IPS-18a (cell line): ENCODE results near the gene PACSIN1.

Source experiments
- H3K27ac ChIP-seq: one replicate; pipeline ENCODE4 v1.5.1; 2013; ENCODE audit warnings: low read length
- H3K27me3 ChIP-seq: one replicate; pipeline ENCODE4 v1.6.1; 2013; ENCODE audit warnings: mild to moderate bottlenecking, low read length; ENCODE audit not compliant: control insufficient read depth, insufficient read depth
- H3K36me3 ChIP-seq: one replicate; pipeline ENCODE4 v1.6.1; 2013; ENCODE audit warnings: low read depth, low read length; ENCODE audit not compliant: control insufficient read depth
- H3K4me1 ChIP-seq: one replicate; pipeline ENCODE4 v1.6.1; 2013; ENCODE audit warnings: low read depth, low read length; ENCODE audit not compliant: control insufficient read depth
- H3K4me3 ChIP-seq: one replicate; pipeline ENCODE4 v1.5.1; 2013; ENCODE audit warnings: low read length
- H3K9ac ChIP-seq: one replicate; pipeline ENCODE4 v1.6.1; 2013; ENCODE audit warnings: mild to moderate bottlenecking, low read length, moderate library complexity
- H3K9me3 ChIP-seq: one replicate; pipeline ENCODE4 v1.6.1; 2013; ENCODE audit warnings: low read depth, low read length; ENCODE audit not compliant: control insufficient read depth

Gene PACSIN1

GRCh38 chr6:34526992-34527728 is 61.3 kb downstream of the PACSIN1 start:
- Histone ChIP-seq H3K27ac (no peak overlapping the region), H3K36me3 (no peaks in the 10 kb centered on the region), H3K27me3 (no peaks in the 10 kb centered on the region), H3K9ac (peak overlapping the region; percentile 19), H3K9me3 (no peaks in the 10 kb centered on the region), H3K4me3 (peak overlapping the region; percentile 42), H3K4me1 (peaks cover 14% of the 10 kb centered on the region)

GRCh38 chr6:34527751-34528670 is 62.1 kb downstream of the PACSIN1 start:
- Histone ChIP-seq H3K9ac (no peak overlapping the region), H3K4me3 (peak overlapping the region; percentile 42), H3K4me1 (peaks cover 14% of the 10 kb centered on the region), H3K9me3 (no peaks in the 10 kb centered on the region), H3K27ac (no peak overlapping the region), H3K27me3 (no peaks in the 10 kb centered on the region), H3K36me3 (no peaks in the 10 kb centered on the region)

GRCh38 chr6:34528996-34529664 is 63.3 kb downstream of the PACSIN1 start:
- H3K27ac ChIP-seq, result no peak overlapping the region
- H3K9me3 ChIP-seq, result no peaks in the 10 kb centered on the region
- peaks cover 14% of the 10 kb centered on the region for H3K4me1 ChIP-seq
- H3K27me3 ChIP-seq, result no peaks in the 10 kb centered on the region
- no peaks in the 10 kb centered on the region for H3K36me3 ChIP-seq
- H3K4me3 ChIP-seq, result no peak overlapping the region
- no peak overlapping the region for H3K9ac ChIP-seq

- Histone ChIP-seq H3K27me3 (no peaks in the 10 kb centered on the region), H3K4me3 (no peak overlapping the region), H3K9me3 (no peaks in the 10 kb centered on the region), H3K27ac (no peak overlapping the region), H3K9ac (no peak overlapping the region), H3K36me3 (no peaks in the 10 kb centered on the region), H3K4me1 (peaks cover 14% of the 10 kb centered on the region)
Observed at GRCh38 chr6:34529665-34530327, 63.9 kb downstream of the PACSIN1 start.

- no peak overlapping the region for H3K4me3 ChIP-seq
- peaks cover 14% of the 10 kb centered on the region for H3K4me1 ChIP-seq
- H3K27ac ChIP-seq, result no peak overlapping the region
- no peaks in the 10 kb centered on the region for H3K9me3 ChIP-seq
- no peaks in the 10 kb centered on the region for H3K36me3 ChIP-seq
- H3K9ac ChIP-seq, result no peak overlapping the region
- H3K27me3 ChIP-seq, result no peaks in the 10 kb centered on the region
Observed at GRCh38 chr6:34530753-34531365, 65.0 kb downstream of the PACSIN1 start.

GRCh38 chr6:34531580-34532201 is 65.8 kb downstream of the PACSIN1 start:
- H3K27me3 ChIP-seq, result no peaks in the 10 kb centered on the region
- peaks cover 12% of the 10 kb centered on the region for H3K4me1 ChIP-seq
- H3K36me3 ChIP-seq, result no peaks in the 10 kb centered on the region
- H3K27ac ChIP-seq, result no peak overlapping the region
- no peak overlapping the region for H3K9ac ChIP-seq
- H3K9me3 ChIP-seq, result no peaks in the 10 kb centered on the region
- no peak overlapping the region for H3K4me3 ChIP-seq

GRCh38 chr6:34532230-34532629 is 66.4 kb downstream of the PACSIN1 start:
- Histone ChIP-seq H3K36me3 (no peaks in the 10 kb centered on the region), H3K4me1 (peaks cover 10% of the 10 kb centered on the region), H3K27me3 (no peaks in the 10 kb centered on the region), H3K27ac (no peak overlapping the region), H3K9me3 (no peaks in the 10 kb centered on the region), H3K4me3 (no peak overlapping the region), H3K9ac (no peak overlapping the region)

GRCh38 chr6:34534146-34534545 is 68.3 kb downstream of the PACSIN1 start:
- H3K9ac ChIP-seq, result no peak overlapping the region
- no peak overlapping the region for H3K27ac ChIP-seq
- no peaks in the 10 kb centered on the region for H3K27me3 ChIP-seq
- no peaks in the 10 kb centered on the region for H3K9me3 ChIP-seq
- no peaks in the 10 kb centered on the region for H3K36me3 ChIP-seq
- no peaks in the 10 kb centered on the region for H3K4me1 ChIP-seq
- H3K4me3 ChIP-seq, result no peak overlapping the region

GRCh38 chr6:34534656-34535055 is 68.8 kb downstream of the PACSIN1 start:
- no peaks in the 10 kb centered on the region for H3K9me3 ChIP-seq
- no peak overlapping the region for H3K27ac ChIP-seq
- H3K27me3 ChIP-seq, result no peaks in the 10 kb centered on the region
- H3K4me1 ChIP-seq, result no peaks in the 10 kb centered on the region
- no peak overlapping the region for H3K9ac ChIP-seq
- no peak overlapping the region for H3K4me3 ChIP-seq
- H3K36me3 ChIP-seq, result no peaks in the 10 kb centered on the region

GRCh38 chr6:34535199-34535598 is 69.3 kb downstream of the PACSIN1 start:
- no peaks in the 10 kb centered on the region for H3K27me3 ChIP-seq
- H3K27ac ChIP-seq, result no peak overlapping the region
- no peak overlapping the region for H3K9ac ChIP-seq
- H3K9me3 ChIP-seq, result no peaks in the 10 kb centered on the region
- no peak overlapping the region for H3K4me3 ChIP-seq
- no peaks in the 10 kb centered on the region for H3K36me3 ChIP-seq
- no peaks in the 10 kb centered on the region for H3K4me1 ChIP-seq
